Measurements from ENCODE around the gene FGGY. TPM values are rescaled to one million over a fixed set of nuclear protein-coding genes. Genes with fewer than 3 reads are reported as not detected.

The FGGY gene
- total and polyA plus RNA-seq, 2 donors (not counting 1 experiment from before 2014, with no cell fraction given) = 6.1 to 38.5 TPM

DNA sequence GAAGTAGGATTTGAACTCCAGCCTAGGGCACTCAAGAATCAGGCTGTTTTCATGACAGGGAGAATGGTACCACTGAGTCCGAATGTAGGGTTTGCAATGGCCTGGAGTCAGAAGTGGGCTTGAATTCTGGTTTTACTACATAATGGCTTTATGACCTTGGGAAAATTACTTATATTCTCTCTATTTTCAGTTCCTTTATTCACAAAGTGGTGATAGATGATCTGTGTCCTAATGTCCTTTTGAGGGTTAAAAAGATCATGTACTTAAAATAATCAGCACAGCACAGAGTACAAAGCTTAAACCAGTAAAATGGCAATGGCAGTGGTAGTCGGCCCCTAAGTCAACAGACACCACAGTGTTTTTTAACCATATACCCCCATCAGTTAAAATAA lies 454.1 kb downstream of the FGGY start:
- H3K79me2 ChIP-seq (ENCODE audit: control insufficient read depth, insufficient read depth, low read length) = no peaks in the 10 kb centered on the region
- H3K9ac ChIP-seq (ENCODE audit: low read length) = no peak overlapping the region
- ATAC-seq (ENCODE audit: low read depth) (no peak), DNase-seq (no peak)
- H4K20me1 ChIP-seq (ENCODE audit: control insufficient read depth, insufficient read depth, low read length, poor library complexity, severe bottlenecking) = no peaks in the 10 kb centered on the region
- H2AFZ ChIP-seq (ENCODE audit: insufficient read depth, low read depth, low read length, poor library complexity, severe bottlenecking) = no peak overlapping the region
- ChIA-PET CTCF (interaction anchor here (1.4 kb wide), 1 partner anchor 8 kb away, joined by 5 read pairs; no protein-coding TSS in a partner anchor), POLR2A (no interaction called here)
- Mint-ChIP-seq H3K4me3 (no peak overlapping the region), H3K9me3 (ENCODE audit: insufficient read depth) (no peaks in the 10 kb centered on the region), H3K27ac (no peak overlapping the region), H3K4me1 (peaks cover 10% of the 10 kb centered on the region), H3K27me3 (no peaks in the 10 kb centered on the region)
- no peak overlapping the region for H3K27ac ChIP-seq (ENCODE audit: low read length in 2 of 2)
- H3K4me3 ChIP-seq (ENCODE audit: control extremely low read depth in 1 of 5, extremely low read depth in 1 of 5, insufficient read depth in 1 of 5, low read depth in 2 of 5, low read length in 4 of 5) = no peak overlapping the region
- intact Hi-C loops (cut with micrococcal nuclease) = no loop called here
- H3K4me1 ChIP-seq (ENCODE audit: control insufficient read depth in 2 of 2, insufficient read depth in 2 of 2, low read length in 2 of 2) = no peaks in the 10 kb centered on the region
- H3K27me3 ChIP-seq (replicated peaks in 1 of 4; ENCODE audit: control extremely low read depth in 1 of 4, control insufficient read depth in 3 of 4, insufficient read depth in 4 of 4, low read length in 3 of 4) = no peaks in the 10 kb centered on the region
- no peak overlapping the region for H3K4me2 ChIP-seq (replicated peaks; ENCODE audit: low read depth, low read length, poor library complexity, severe bottlenecking)
- no peaks in the 10 kb centered on the region for H3K9me3 ChIP-seq (ENCODE audit: control extremely low read depth in 1 of 3, control insufficient read depth in 2 of 3, insufficient read depth in 1 of 3, low read length in 2 of 3)
- no peaks in the 10 kb centered on the region for H3K36me3 ChIP-seq (replicated peaks in 1 of 2; ENCODE audit: control extremely low read depth in 1 of 2, control insufficient read depth in 1 of 2, extremely low read depth in 1 of 2, insufficient read depth in 2 of 2, low read length in 1 of 2)
- no CpG with 5 or more reads among the region's 2 CpGs for WGBS (ENCODE audit: insufficient coverage)
- TF ChIP-seq, protein P1, sequence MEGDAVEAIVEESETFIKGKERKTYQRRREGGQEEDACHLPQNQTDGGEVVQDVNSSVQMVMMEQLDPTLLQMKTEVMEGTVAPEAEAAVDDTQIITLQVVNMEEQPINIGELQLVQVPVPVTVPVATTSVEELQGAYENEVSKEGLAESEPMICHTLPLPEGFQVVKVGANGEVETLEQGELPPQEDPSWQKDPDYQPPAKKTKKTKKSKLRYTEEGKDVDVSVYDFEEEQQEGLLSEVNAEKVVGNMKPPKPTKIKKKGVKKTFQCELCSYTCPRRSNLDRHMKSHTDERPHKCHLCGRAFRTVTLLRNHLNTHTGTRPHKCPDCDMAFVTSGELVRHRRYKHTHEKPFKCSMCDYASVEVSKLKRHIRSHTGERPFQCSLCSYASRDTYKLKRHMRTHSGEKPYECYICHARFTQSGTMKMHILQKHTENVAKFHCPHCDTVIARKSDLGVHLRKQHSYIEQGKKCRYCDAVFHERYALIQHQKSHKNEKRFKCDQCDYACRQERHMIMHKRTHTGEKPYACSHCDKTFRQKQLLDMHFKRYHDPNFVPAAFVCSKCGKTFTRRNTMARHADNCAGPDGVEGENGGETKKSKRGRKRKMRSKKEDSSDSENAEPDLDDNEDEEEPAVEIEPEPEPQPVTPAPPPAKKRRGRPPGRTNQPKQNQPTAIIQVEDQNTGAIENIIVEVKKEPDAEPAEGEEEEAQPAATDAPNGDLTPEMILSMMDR (IDR thresholded peaks at IDR 0.05) = no peak
- no peak for TF ChIP-seq EZH2 (IDR thresholded peaks at IDR 0.05; ENCODE audit: borderline replicate concordance, insufficient read depth, low read depth, low read length, poor library complexity, severe bottlenecking)

DNA sequence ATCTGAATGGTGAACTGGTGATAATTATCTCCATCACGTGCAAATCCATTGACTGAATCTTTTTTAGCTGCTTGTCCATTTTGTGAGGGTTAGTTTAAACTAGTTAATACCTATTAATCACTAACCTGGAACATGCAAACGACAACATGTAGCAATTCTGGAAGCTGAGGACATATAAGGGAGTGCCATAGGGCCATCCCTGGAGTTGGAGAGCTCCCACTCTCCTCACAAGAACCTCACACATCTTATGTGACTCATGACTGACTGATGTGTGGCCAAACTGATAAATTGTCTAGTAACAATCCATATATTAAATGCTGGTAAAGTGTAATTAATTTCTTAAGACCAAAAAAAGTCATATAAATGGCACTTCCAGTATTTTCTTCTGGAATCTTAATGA lies 454.9 kb downstream of the FGGY start:
- Histone ChIP-seq H3K27ac (ENCODE audit: low read length in 2 of 2) (no peak overlapping the region), H3K27me3 (replicated peaks in 1 of 4; ENCODE audit: control extremely low read depth in 1 of 4, control insufficient read depth in 3 of 4, insufficient read depth in 4 of 4, low read length in 3 of 4) (no peaks in the 10 kb centered on the region), H4K20me1 (ENCODE audit: control insufficient read depth, insufficient read depth, low read length, poor library complexity, severe bottlenecking) (no peaks in the 10 kb centered on the region), H3K4me2 (replicated peaks; ENCODE audit: low read depth, low read length, poor library complexity, severe bottlenecking) (no peak overlapping the region), H3K79me2 (ENCODE audit: control insufficient read depth, insufficient read depth, low read length) (no peaks in the 10 kb centered on the region), H2AFZ (ENCODE audit: insufficient read depth, low read depth, low read length, poor library complexity, severe bottlenecking) (no peak overlapping the region), H3K36me3 (replicated peaks in 1 of 2; ENCODE audit: control extremely low read depth in 1 of 2, control insufficient read depth in 1 of 2, extremely low read depth in 1 of 2, insufficient read depth in 2 of 2, low read length in 1 of 2) (no peaks in the 10 kb centered on the region), H3K9ac (ENCODE audit: low read length) (no peak overlapping the region), H3K4me1 (ENCODE audit: control insufficient read depth in 2 of 2, insufficient read depth in 2 of 2, low read length in 2 of 2) (no peaks in the 10 kb centered on the region), H3K9me3 (ENCODE audit: control extremely low read depth in 1 of 3, control insufficient read depth in 2 of 3, insufficient read depth in 1 of 3, low read length in 2 of 3) (no peaks in the 10 kb centered on the region), H3K4me3 (ENCODE audit: control extremely low read depth in 1 of 5, extremely low read depth in 1 of 5, insufficient read depth in 1 of 5, low read depth in 2 of 5, low read length in 4 of 5) (no peak overlapping the region)
- no CpG with 5 or more reads among the region's 2 CpGs for WGBS (ENCODE audit: insufficient coverage)
- peaks cover 10% of the 10 kb centered on the region for H3K4me1 Mint-ChIP-seq
- H3K27me3 Mint-ChIP-seq = no peaks in the 10 kb centered on the region
- ATAC-seq (ENCODE audit: low read depth) (no peak), DNase-seq (no peak)
- ChIA-PET POLR2A (no interaction called here), CTCF (interaction anchor here (0.8 to 1.4 kb wide), 4 partner anchors 7 to 20 kb away, joined by 3 to 5 read pairs (median 4); no protein-coding TSS in a partner anchor)
- H3K4me3 Mint-ChIP-seq = no peak overlapping the region
- H3K9me3 Mint-ChIP-seq (ENCODE audit: insufficient read depth) = no peaks in the 10 kb centered on the region
- TF ChIP-seq EZH2 (IDR thresholded peaks at IDR 0.05; ENCODE audit: borderline replicate concordance, insufficient read depth, low read depth, low read length, poor library complexity, severe bottlenecking) = no peak
- TF ChIP-seq, protein P1 (IDR thresholded peaks at IDR 0.05) = no peak
- no peak overlapping the region for H3K27ac Mint-ChIP-seq
- intact Hi-C loops (cut with micrococcal nuclease) = no loop called here
